ENCODE data around the gene GSE1.

Gene GSE1

GRCh38 chr16:85634747-85635544 lies 21.8 kb downstream of the GSE1 start:
- DNase-seq (ENCODE audit: low spot score), result no peak

DNA sequence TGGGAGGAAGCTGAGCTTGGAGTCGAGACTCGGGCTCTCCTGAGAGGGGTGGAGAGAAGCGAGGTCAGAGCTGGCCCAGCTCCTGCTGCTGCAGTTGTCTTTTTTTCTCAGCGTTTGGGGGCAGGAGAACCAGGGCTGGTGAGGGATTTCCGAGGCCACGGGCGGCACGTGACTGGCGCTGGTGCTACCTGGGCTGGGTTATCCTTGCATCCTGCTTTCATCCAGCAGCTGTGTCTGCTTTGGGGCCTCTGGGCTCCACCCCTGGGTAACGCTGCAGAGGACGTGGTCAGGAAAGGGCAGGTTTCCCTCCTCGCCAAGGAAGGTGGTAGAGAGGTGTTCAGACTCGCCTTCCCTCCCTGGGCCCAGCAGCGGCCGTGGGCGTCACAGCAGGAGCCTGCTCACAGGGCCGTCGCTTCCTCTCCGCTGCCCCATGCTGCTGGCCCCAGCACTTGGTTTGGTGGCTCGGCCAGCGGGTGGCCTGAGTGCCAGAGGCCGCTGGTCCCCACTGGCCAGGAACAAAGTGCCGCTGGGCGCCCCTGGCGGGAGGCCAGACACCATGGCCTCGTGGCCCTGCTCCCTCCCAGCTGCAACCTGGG lies 22.5 kb downstream of the GSE1 start:
- no peak for DNase-seq (ENCODE audit: low spot score)

DNA sequence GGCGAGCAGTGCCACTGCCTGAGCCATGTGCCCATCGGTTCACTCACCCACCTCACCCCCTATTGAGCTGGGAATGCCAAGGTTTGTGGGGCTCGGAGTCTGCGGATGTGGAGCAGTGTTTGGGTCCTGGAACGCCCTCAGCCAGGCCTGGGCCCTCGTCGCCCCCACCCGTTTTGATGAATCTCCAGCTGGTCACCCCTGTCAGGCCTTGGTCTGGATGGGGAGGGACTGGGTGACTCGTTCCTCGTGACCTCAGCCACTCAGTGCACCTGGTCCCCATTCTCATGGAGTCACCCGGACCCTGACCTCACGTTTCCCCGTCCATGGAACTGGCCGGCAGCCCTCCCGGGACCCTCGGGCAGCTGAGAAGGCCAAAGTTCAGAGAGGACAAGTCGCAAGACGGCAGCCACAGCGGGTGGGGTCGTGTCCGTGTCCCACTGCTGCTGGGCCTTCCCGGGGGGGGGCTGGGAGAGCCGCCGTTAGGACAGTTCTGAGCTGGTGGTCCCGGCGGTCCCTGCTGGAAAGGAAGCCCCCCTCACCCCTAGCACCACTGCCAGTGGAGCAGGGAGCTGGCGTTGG lies 23.2 kb downstream of the GSE1 start:
- no peak for DNase-seq (ENCODE audit: low spot score)

DNA sequence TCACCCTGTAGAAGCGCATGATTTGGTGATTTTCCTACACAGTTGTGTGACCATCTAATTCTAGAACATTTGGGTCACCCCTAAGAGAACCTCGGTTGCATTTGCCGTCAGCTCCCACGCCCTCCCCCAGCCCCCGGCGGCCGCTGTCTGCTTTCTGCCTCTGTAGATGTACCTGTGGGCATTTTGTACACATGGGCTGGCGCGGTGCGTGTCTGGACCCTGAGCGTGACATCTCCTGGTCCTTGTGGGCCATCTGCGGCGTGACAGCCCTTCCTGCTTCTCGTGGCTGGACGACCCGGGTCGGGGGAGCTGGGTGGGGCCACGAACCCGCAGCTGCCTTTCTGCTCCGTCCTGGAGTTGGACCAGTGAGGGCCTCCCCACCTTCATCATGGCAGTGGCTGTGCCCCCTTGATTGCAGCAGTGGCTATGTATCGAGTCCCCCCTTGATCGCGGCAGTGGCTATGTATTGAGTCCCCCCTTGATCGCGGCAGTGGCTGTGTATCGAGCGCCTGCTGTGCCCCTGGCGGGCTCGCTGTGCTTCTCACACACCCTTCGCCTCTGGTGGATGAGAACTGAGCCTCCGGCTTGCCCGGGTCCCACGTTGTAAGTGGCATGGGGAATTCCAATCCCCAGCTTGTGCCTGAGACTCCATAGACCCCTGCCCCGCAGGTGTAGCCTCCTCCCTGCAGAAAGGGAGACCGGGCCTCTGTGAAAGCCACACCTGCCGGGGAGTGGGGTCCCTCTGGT lies 24.1 kb downstream of the GSE1 start:
- no peak for DNase-seq (ENCODE audit: low spot score)

GRCh38 chr16:85637808-85638647 lies 24.9 kb downstream of the GSE1 start:
- no peak for DNase-seq (ENCODE audit: low spot score)

DNA sequence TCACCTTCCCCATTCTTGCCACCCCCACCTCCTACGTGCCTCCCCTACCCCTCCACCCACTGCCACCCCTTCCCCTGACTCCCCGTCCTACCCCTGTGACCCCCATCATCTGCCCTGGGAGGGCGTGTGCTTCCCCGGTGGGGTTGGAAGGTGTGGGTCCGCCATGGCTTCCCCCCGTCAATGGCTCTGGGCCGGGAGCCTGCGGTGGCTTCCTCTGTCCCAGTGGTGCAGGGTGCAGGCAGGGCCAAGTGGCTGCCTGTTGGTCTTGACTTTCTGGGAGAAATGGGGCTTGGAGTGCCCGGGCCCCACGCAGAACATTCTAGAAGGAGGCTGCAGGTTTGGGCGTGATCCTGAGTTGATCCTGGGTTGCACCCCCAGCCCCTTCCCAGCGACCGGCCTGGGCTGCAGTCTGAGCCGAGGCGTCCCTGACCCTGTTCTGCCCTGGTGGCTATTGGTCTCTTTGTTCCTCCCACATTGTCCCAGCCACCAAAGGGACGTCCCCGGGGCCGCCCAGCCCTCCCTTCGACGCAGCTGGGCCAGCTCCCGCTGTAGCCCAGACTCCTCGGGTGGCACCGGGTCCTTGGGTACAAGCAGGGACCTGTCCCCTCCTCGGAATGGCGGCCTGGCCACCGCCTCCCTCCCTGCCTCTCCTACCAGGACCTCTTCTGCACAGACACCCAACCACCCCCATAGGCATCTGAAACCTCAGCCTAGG lies 25.7 kb downstream of the GSE1 start:
- no peak for DNase-seq (ENCODE audit: low spot score)

GRCh38 chr16:85639529-85640253 lies 26.6 kb downstream of the GSE1 start:
- peak; percentile 68 for DNase-seq (ENCODE audit: low spot score)

GRCh38 chr16:85640254-85640558 lies 27.1 kb downstream of the GSE1 start:
- DNase-seq (ENCODE audit: low spot score), result no peak

DNA sequence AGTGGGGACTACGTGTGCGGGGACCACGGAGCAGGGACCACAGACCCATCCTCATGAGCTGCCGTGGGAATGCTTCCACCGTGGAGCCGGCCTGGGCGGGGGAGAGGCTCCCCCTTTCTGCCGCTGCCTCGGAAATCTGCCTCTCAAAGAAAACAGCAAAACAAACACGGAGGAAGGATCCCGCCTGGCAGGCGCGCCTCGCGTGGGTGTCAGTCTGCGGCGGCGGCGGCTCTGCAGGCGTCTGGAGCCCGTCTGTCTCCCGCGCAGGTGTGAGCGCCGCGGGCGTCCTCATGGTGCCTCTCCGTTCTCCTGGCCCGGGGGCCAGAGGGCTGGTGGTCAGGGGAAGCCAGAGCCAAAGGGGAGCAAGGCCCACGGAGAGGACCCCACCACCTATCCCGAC lies 27.5 kb downstream of the GSE1 start:
- no peak for DNase-seq (ENCODE audit: low spot score)

GRCh38 chr16:85641305-85641704 lies 28.2 kb downstream of the GSE1 start:
- DNase-seq (ENCODE audit: low spot score), result no peak

DNA sequence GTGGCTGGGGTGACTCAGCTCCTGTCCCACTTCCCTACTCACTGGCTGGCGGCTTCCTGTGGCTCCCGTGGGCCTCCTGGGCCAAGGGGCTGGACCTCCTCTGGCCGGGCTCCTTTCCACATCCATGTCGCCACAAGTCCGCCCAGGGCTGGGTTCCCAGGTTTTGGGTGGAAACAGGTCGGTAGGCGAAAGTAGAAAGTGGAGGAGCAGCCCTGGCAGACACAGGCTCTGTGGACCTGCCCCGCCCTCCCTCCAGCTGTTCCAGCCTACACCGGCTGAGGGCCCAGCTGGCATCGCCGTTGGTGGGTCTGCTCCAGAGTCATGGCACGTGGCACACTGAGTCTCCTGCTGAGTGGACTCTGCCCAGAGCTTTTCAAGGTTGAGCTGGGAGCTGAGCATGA lies 28.7 kb downstream of the GSE1 start:
- no peak for DNase-seq (ENCODE audit: low spot score)

DNA sequence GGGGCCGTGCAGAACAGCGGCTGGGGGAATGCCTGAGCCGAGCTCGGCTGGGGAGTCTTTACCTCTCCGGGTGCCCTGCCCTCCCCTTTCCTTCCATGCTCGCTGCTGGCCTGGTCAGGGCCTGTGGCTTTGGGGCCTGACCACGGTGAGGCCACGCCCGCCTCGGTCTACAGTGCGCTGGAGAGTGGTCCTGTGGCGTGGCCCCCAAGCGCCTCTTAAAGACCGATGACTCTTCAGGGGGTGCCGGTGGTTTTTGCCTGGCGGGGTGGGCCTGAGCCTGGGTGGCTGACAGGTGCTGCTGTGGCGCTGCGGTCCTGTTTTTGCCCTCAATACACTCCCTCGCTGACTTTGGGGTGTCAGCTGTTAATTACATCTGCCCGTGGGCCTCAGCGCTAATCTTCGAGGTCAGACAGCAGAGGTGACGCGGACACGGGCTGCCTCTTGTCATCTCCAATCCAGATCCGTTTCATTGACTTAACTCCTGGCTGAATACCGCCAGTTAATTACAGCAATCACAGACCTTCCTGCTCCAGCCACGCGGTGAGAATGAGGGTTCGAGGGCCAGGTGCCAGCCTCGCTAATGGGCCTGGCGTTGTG lies 29.7 kb downstream of the GSE1 start:
- no peak for DNase-seq (ENCODE audit: low spot score)

GRCh38 chr16:85643631-85644030 lies 30.5 kb downstream of the GSE1 start:
- DNase-seq (ENCODE audit: low spot score), result no peak

DNA sequence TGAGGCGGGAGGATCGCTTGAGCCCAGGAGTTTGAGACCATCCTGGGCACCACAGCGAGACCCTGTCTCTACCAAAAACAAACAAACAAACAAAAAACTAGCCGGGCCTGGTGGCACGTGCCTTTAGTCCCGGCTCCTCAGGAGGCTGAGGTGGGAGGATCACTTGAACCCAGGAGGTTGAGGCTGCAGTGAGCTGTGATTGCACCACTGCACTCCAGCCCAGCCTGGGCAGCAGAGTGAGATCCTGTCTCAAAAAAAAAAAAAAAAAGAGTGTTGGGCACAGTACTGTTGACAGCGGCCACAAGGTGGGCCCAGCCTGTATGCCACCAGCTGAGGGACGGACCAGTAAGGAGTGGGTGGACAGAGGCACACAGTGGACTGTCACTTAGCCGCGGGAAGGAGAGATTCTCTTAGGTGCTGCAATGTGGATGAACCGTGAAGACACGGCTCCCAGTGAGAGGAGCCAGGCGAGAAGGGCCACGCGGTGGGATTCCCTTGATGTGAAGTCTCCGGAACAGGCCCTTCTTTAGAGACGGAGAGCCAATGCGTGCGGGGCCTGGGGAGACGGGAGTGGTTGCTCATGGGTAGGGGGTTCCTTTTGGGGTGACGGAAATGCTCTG lies 31.1 kb downstream of the GSE1 start:
- DNase-seq (ENCODE audit: low spot score), result no peak

DNA sequence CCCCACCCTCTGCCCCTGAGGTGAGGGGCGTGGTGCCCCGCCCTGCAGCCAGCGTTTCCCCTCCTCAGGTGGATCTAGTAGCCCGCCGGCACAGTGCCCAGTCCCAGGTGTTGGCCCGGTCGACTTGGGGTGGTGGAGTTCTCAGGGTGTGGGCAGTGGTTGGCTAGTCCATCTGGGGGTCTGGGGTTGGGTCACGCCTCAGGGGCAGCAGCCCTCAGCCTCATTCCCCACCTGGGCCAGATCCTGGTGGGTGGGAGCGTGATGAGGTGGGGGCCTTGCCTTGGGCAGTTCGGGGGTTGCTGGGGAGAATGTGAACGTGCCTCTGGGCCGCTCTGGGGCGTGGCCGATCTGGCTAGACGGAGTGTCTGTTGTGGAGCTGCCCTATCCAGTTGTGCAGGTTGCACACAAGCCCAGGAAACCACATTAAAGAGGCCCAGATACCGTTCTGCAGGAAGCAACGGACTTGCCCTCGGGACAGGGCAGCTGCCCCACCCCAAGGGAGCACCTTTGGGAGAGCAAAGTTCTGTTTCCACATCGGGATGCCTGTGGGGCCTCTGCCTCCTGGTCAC lies 32.0 kb downstream of the GSE1 start:
- no peak for DNase-seq (ENCODE audit: low spot score)

DNA sequence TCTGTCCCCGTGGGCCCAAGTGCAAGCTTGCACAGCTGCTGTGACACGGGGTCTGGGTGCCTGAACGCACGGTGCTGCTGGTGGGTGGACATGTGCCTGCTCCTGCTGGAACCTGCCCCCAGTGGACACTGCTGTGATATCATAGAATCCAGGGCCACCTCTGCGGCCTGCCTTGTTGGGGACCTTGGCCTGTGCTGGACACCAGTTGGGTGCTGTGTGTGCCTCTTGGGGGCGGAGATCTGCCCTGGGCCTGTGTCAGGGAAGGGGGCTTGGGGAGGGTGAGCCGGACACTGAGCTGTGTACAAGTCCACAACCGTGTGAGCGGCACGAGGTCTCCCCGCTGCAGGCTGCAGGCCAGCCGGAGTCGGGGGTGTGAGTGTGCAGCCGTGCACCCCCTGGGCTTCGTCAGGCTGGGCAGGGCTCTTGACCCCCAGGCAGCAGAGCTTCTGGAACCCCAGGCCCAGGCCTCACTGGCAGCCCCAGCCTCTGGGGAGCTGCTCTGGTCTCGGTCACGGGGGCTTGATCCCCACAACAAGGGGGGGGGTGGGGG lies 33.3 kb downstream of the GSE1 start:
- no peak for DNase-seq (ENCODE audit: low spot score)

GRCh38 chr16:85646976-85647375 lies 33.9 kb downstream of the GSE1 start:
- no peak for DNase-seq (ENCODE audit: low spot score)

GRCh38 chr16:85648070-85648714 lies 35.1 kb downstream of the GSE1 start:
- no peak for DNase-seq (ENCODE audit: low spot score)

DNA sequence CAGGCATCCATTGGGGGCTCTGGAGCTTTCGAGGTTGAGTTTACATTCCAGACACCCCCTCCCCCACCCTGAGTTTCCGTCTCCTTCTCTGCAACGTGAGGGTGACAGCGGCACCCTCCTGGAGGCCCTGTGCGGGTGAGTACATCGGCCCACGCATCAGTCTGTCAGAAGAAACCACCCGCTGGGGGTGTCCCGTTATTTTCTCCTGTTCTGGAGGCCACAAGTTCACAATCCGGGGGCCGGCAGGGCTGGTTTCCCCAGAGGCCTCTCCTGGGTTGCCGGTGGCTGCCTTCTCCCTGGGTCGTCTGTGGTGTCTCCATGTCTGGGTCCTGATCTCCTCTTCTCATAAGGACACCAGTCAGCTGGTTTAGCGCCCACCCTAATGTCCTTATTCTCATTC lies 35.7 kb downstream of the GSE1 start:
- DNase-seq (ENCODE audit: low spot score), result no peak
